ENCODE measurements around the gene RRP9.

Gene RRP9

GRCh38 chr3:51955175-51955892 is 13.6 kb upstream of the RRP9 start, which contains the start of gene GPR62:
TSS of gene GPR62 (plus strand) at chr3:51955381. CDS start at chr3:51955653, 272 bp downstream.
- DNase-seq: no peak

GRCh38 chr3:51954713-51955112 is 13.0 kb upstream of the RRP9 start:
- DNase-seq: no peak

GRCh38 chr3:51954105-51954504 is 12.4 kb upstream of the RRP9 start:
- DNase-seq: no peak

GRCh38 chr3:51953445-51953844 is 11.7 kb upstream of the RRP9 start:
- DNase-seq: no peak

GRCh38 chr3:51950899-51951298 is 9.2 kb upstream of the RRP9 start:
- no peak for DNase-seq

GRCh38 chr3:51949121-51949520 is 7.4 kb upstream of the RRP9 start:
- DNase-seq: no peak

GRCh38 chr3:51948016-51948580 is 6.4 kb upstream of the RRP9 start:
- DNase-seq: no peak

GRCh38 chr3:51947215-51947900 is 5.7 kb upstream of the RRP9 start:
- DNase-seq: no peak

GRCh38 chr3:51946796-51947195 is 5.1 kb upstream of the RRP9 start:
- DNase-seq: no peak

GRCh38 chr3:51945926-51946705 is 4.4 kb upstream of the RRP9 start:
- no peak for DNase-seq

- no peak for DNase-seq
Observed at GRCh38 chr3:51945031-51945840, 3.5 kb upstream of the RRP9 start.

GRCh38 chr3:51944451-51945021 is 2.8 kb upstream of the RRP9 start:
- DNase-seq: no peak

- no peak for DNase-seq
Observed at GRCh38 chr3:51943451-51944391, 2.0 kb upstream of the RRP9 start.

- DNase-seq: no peak
Observed at GRCh38 chr3:51942603-51943450, 1.1 kb upstream of the RRP9 start.

GRCh38 chr3:51941463-51941797 is 274 bp downstream of the RRP9 start:
- no peak for DNase-seq

GRCh38 chr3:51940648-51941462 is 849 bp downstream of the RRP9 start:
- no peak for DNase-seq

- DNase-seq: no peak
Observed at GRCh38 chr3:51938780-51939425, 2.8 kb downstream of the RRP9 start.

GRCh38 chr3:51937611-51938450 is 3.9 kb downstream of the RRP9 start:
- no peak for DNase-seq
